GM21717 (cell line): ENCODE results near the gene MPZL2.
"Not testable (repeated sequence)": the region's sequence is repeated elsewhere in the genome, so short reads cannot be mapped to it uniquely, and the experiment has no call there.

Experiments used
- ATAC-seq: cut with Tn5 transposase; IDR thresholded peaks from one replicate; pipeline ENCODE4 v1.9.1; 2021; ENCODE audit warnings: mild to moderate bottlenecking, moderate library complexity; ENCODE audit not compliant: unreplicated experiment

Gene MPZL2

DNA sequence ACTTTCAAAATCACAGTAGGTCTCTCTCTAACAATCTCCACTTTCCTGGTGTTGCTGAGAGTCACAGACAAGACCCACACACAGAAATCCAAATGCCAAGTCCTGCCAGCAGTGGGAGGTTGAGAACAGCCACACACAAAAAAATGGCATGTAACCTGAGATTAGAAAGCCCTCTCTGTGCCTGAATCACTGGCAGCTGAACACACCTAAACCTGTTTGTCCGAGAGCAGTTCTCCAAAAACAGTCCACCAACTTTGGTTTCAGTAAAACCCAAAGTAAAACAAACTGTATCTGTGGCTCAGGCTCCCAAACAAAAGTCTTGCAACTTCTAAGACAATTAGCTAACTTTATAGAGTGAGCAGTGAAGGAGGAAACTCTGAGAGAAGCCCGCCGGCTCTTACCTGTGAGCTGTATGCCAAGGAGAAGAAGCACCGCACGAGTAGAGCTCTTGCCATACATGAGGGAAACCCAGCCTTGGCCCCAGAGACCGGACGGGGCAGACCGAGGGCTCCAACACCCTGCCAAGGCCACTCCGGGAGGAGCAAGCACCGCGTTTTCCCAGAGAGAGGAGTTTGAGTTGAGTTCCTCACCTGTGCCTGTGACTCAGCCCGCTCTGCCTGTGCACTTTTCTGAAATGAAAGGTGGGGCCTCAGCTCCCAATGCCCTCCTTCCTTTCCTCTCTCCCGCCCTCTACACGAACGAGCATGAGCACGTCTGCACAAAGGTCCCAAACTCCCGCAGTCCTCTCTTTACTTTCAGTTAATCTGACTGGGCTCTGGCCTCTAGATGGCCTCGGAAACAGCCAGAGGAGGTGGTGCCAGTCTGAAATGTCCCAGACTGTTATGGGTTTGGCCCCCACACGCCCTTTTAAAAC, at the start of gene MPZL2:
Gene MPZL2 (minus strand): TSS at position 603 of the 874 bp plus-strand sequence. CDS start 144 bp downstream, at position 459.
- ATAC-seq: no peak

DNA sequence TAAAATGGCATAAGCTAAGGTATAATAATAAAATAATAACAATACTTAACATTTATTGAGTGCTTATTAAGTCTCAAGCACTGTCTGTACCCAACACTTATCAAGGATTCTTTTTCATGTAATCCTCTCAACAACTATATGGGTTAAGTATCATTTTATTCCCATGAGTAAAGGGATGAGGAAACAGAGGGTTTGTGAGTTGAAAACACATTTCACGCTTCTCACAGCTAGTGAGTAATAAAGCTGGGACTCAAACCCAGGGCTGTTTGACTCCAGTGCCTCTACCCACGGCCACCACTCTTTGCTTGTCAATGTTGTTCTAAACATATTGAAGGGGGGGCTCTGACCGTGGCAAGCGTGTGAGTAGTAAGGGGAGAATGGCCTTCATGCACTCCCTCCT, 49.1 kb upstream of the MPZL2 start:
- no peak for ATAC-seq

DNA sequence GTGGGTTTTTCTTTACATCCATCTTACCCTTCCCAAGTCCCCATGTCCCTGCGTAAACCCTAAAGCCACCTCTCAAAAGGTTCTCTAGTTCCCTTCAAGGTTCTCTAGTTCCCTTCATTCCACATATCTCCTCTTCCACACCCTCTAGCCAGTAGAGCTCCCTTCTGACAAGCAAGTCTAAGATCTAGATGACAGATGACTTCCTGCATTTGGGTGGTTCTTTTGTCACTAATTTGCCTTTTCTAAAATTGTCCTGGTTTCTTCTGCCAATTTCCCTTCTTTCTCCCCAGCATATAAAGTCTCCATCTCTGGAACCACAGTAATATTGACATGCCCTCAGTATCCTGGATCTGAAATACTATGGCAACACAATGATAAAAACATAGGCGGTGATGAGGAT, 48.2 kb upstream of the MPZL2 start:
- no peak for ATAC-seq

DNA sequence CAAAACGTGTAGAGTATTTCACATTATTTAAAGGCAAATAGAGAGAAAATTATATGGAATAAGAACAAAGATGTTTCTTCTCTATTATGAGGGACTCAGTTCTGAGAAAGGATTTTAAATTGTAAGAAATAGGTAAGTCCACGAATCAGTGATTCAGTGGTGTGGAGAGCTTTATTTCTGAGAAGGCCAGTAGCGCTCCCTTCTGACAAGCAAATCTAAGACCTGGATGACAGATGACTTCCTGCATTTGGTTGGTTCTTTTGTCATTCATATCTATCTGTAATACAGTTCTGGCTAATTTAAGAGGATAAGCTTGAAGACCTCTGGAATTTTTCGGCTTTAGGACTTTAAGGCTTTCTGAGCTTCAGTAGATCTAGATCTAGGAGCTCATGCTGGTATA, 47.4 kb upstream of the MPZL2 start:
- no peak for ATAC-seq

DNA sequence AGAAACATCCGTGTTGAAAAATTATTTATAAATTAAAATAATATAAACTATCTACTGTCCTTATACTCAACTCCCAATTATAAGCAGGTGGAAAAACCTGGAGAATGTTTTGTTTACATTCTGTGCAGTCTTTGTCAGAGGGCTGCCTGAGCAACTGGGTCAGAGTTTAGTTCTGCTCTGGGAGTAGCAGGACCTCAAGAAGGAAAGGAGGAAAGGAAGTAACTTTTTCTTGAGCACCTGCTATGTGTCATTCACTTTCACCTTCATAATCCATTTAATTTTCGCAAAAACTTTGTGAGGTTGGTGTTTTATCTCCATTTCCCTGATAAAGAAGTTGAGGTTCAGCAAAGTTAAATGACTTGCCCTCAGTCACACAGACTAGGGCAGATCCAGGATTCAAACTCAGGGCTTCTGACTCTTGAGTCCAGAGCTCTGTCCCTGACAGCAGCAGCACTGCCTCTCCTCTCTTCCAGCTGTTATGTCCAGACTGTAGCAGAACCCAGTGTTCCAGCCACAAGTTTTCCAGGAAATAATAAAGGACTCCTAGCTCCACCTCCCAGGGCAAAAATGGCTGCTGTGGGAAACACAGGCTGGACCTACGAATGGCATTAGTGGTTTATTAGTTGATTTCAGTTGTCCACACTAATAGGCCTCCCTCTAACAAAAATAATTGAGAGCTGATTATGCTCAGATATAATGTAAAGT, 46.8 kb upstream of the MPZL2 start:
- ATAC-seq: no peak

DNA sequence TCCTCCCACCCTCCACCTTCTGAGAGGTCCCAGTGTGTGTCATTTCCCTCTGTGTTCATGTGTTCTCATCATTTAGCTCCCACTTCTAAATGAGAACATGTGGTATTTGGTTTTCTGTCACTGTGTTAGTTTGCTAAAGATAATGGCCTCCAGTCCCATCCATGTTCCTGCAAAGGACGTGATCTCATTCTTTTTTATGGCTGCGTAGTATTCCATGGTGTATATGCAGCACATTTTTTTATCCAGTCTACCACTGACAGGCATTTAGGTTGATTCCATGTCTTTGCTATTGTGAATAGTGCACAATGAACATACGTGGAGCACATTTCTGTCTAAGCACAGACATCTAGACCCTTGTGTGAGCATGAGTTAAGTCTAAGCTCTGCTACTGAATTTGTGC, 46.2 kb upstream of the MPZL2 start:
- ATAC-seq: no peak

DNA sequence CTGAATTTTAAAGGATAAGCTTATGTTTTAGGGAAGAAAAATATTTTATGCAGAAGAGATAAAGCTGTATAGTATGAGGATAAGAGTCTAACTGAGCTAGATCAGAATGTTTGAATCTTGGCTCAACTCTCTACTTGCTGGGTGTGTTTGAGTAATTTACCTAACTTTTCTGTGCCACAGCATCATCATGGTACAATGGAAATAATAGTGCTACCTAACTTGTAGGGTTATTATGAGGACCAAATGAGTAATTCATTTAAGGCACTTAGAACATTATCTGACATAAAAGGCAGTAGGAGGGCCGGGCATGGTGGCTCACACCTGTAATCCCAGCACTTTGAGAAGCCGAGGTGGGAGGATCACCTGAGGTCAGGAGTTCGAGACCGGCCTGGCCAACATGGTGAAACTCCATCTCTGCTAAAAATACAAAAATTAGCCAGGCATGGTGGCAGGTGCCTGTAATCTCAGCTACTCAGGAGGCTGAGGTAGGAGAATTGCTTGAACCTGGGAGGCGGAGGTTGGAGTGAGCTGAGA, 45.0 kb upstream of the MPZL2 start:
- ATAC-seq: not testable (repeated sequence)

DNA sequence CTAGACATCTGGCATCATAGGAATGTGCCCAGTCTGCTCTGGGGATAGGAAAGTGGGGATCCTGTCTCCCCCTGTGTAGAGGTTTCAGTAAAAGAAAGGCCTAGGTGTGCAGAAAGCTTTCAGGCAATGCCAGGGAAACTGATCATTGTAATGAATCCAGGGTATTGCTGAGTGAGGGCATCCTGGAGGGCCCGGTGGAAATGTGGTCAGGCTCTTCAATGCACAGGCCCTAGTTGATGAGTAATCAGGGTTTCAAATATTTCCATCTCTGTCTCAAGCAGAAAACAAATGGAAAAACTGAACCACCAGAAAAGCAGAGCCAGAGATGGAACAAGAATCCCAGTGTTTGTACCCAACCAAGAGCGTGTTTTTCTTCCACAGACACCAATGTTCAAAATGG, 42.5 kb upstream of the MPZL2 start:
- ATAC-seq: no peak

DNA sequence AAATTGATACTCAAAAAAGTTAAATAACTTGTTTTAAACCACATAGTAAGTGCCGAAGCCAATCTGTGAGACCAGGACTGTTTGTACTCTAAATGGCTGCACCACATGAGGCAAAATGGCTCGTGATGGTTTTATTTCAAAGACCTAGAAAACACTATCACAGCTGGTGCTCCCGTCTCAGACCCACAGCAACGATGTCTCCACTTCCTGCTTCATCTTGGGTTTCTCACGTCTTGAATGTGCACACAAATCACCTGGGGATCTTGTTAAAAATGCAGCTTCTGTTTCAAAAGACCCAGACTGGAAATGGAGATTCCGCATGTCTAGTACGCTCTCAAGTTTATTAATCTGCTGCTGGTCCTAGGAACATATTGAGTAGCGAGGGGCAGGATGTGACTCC, 41.6 kb upstream of the MPZL2 start:
- ATAC-seq: no peak

DNA sequence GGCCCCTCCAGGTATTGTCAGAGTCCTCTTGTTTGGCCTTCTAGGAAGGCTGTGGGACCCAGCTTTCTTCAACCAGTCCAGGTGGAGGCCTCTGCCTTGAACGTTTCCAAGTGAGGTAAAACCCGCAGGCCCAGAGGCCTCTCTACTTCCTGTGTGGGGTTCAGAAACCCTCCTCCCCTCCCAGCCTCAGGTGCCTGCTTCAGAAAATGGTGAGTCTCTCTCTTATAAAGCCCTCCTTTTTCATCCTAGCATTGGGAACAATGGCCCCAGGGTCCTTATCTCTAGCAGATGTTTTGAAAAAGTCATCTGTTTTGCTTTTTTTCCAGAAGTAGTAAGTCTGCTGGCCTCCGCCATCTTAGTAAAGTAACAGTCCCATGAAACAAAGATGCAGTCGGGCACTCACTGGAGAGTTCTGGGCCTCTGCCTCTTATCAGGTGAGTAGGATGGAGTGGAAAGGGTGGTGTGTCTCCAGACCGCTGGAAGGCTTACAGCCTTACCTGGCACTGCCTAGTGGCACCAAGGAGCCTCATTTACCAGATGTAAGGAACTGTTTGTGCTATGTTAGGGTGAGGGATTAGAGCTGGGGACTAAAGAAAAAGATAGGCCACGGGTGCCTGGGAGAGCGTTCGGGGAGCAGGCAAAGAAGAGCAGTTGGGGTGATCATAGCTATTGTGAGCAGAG, 40.6 kb upstream of the MPZL2 start, which contains the start of gene CD3E:
Gene CD3E (plus strand): TSS at position 163 of the 681 bp plus-strand sequence. CDS start 223 bp downstream, at position 386.
- ATAC-seq: no peak

DNA sequence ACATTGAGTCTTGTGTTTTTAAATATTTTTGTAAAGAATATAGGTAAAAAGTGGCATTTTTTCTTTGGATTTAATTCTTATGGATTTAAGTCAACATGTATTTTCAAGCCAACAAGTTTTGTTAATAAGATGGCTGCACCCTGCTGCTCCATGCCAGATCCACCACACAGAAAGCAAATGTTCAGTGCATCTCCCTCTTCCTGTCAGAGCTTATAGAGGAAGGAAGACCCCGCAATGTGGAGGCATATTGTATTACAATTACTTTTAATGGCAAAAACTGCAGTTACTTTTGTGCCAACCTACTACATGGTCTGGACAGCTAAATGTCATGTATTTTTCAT, 40.1 kb upstream of the MPZL2 start:
- no peak for ATAC-seq

DNA sequence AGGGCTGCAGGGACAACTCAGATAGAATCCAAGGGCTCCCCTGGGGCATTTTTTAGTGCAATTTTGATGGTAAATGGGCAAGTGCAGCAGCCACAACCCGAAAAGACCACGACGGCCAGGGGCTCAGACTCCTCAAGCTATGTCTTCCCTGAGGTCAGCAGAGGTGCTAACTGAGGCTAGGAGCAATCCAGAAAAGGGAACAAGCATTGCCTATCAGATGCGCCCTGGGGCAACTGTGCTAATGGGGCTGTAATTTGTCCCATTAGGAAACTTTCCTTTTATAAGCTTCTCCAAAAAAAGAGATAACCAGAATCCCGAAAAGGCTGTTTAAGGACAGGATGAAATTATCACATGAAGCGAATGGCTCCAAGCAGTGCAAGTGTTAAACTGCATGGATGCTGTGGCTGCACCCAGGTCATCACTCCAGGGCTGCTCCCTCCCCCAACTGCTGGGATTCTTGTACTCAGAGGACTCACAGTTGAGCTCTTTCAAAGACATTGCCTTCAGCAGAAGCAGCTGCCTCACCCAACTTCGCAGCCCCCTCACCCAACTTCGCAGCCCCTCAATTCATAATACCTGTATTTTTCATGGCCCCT, 37.6 kb upstream of the MPZL2 start:
- ATAC-seq: no peak

DNA sequence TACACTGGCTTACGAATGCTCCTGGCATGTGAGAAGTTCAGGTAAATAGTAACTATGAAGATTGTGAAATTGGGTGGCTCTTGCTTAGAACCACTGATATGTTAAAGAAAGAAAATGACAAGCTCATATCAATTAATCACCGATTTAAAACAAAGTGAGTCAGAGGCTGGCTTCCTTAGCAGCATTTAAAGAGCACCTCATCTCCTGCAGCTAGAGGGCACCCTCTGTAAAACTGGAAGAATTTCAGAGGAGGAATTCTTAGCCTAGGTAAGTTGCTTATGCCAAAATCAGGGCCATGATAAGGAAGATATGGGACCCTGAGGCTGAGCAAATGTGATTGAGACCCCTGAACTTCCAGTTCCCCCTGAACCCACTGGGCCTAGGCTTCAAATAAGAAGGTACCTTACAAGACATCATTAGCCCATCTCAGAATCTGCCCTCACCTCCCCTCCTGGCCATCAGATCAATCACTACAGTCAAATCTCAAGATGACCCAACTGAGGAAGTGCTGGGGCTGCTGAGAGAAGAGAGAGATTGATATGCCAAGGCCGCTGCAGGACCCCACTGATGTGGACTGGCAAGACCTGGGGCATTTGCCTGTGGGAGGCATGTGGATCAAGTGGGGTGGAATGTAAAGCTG, 31.8 kb upstream of the MPZL2 start:
- ATAC-seq: no peak

DNA sequence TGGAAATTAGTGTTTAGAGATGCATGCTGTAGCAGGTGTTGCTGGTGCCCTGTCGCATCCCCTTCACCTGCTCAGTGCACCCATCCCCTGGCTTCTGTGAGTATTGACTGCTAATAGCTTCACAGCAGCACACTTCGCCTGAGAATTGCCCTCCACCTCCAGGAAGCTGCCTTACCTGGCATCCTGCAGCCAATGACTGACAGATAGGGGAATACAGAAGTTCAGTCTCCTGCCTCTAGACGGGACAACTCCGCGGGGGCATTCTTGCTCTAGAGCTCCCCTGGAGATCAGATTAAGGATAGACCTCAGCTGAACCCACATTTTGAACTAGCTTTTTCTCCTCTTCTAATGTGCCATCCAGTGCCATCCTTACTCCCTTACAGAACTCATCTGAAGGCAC, 31.1 kb upstream of the MPZL2 start:
- no peak for ATAC-seq

DNA sequence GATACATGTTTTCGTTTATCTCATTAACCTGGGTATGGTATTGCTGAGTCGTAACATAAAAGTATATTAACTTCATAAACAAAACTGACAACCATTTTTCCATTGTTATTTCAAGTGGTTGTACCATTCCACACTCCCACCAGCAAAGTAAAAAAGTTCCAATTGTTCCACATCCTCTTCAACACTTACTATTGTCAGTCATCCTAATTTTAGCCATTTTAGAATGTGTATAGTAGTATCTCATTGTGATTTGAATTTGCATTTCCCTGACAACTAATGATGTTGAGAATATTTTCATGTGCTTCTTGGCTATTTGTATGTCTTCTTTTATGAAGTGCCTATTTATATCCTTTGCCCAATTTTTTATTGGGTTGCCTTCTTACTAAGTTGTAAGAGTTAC, 30.0 kb upstream of the MPZL2 start:
- no peak for ATAC-seq

DNA sequence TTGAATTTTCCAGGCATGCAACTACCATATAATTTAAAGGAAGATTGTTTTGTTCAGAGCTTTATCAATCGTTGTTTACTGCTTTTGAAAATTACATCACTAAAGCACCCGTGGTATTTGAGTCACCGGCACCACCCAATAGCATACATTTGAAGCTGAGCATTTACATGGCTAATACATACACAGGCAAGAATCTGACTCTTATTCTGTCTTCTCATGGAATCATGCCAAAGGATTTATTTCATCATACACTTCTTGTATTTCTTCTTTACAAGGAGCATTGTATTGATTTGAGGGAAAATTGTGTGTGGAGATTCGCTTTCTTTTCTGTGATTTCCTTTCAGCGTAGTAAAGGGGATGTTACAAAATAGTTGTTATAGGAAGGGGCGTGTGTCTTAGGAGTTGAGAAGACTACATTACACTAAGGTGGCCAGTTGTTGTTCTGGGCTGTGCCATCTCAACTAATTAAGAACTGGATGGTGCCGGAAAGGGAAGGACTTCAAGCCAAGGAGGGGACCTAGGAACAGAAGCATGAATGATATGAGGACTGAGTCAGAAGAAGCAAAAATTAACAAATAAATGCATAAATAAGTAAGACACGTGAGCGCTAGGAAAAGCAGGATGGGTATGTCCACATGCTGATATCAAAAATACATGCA, 27.5 kb upstream of the MPZL2 start:
- no peak for ATAC-seq

DNA sequence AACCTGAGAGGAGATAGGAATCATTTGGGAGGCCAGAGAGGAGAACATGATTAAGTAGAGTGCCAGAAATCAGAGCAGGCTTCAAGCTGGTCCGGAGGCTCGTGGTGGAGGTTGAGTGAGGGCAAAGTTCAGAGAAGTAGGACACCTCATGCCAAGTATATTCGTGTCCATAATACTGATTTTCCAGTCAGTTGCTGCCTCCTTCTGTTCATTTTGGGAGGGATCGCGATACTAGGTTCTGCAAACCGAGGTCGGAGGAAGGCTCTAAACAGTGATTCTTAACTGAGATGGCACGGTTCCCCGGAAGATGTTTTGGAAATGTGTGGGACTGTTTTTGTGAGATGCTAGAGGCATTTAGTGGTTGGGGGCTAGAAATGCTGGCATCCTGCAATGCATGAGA, 26.8 kb upstream of the MPZL2 start:
- no peak for ATAC-seq

DNA sequence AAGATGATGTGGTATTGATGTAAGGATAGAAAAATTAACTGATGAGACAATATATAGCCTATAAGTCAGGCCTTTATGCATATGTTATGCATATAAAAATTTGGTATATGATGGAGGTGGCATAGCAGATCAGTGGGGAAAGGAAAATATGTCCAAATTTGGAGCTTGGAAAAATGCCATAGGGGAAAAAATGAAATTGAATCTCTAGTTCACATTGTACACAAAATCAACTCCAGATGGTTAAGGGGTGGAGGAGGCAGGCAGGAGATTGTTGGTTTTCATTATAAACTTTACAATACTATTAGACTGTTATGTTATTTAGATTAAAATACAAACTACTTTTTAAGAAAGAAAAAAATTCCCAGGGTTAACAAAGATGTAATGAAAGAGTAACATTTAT, 25.3 kb upstream of the MPZL2 start:
- ATAC-seq: no peak

DNA sequence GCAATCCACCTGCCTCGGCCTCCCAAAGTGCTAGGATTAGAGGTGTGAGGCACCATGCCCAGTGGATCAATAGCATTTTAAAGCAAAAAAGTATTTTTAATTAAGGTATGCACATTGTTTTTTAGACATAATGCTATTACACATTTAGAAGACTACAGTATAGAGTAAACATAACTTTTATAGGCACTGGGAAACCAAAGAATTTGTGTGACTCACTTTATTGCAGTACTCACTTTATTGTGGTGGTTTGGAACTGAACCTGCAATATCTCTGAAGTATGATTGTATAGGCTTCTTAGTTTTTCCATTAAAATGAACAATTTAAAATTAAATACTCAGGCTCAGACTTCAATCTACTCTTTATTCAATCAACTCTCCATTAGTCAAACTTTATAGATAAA, 22.9 kb upstream of the MPZL2 start:
- no peak for ATAC-seq

DNA sequence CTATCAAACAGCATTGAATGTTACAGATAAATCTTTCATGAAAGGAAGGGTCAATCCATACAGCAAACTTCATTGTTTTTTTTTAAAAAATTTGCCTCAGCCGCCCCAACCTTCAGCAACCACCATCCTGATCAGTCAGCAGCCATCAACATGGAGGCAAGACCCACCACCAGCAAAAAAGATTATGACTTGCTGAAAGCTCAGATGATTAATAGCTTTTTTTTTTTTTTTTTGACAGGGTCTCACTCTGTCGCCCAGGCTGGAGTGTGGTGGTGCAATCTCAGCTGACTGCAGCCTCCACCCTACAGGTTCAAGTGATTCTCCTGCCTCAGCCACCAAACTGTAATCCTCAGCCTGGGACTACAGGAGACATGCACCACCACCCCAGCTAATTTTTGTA, 22.4 kb upstream of the MPZL2 start:
- ATAC-seq: no peak
